GM12891 (cell line): ENCODE results near the gene OR2T27.

Source experiments
- PAX5 ChIP-seq: IDR thresholded peaks from 2 replicates; pipeline ENCODE4 v1.6.1; 2011; ENCODE audit warnings: low read length, moderate library complexity, mild to moderate bottlenecking; ENCODE audit not compliant: insufficient read depth, severe bottlenecking
- POLR2A ChIP-seq: IDR thresholded peaks from 2 replicates; pipeline ENCODE4 v1.6.1; 2011; ENCODE audit warnings: low read depth, low read length, control low read depth
- POLR2AphosphoS5 ChIP-seq: IDR thresholded peaks from 2 replicates; pipeline ENCODE4 v1.6.1; 2011; ENCODE audit warnings: low read depth, low read length, control low read depth
- TAF1 ChIP-seq: IDR thresholded peaks from 2 replicates; pipeline ENCODE4 v1.6.1; 2011; ENCODE audit warnings: low read depth, low read length, control low read depth

DNA sequence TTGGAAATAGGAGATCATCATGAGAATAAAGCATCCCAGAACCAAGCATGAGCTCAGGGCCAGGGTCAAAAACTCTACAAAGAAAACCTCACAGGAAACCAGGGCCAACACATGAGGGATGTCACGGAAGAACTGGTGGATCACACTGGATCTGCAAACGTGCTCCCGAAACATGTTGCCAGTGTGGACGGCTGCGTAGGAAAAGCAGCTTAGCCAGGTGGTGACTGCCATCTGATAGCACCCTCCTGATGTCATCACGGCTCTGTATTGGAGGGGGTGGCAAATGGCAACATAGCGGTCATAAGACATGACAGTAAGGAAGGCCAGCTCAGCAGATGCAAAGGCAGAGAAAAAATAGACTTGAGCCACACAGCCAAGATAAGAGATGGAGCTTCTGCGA, 26.3 kb upstream of the OR2T27 start:
- no peak for TF ChIP-seq POLR2AphosphoS5
- no peak for TF ChIP-seq POLR2A
- TF ChIP-seq PAX5, result no peak
- TF ChIP-seq TAF1, result no peak
